Superior temporal gyrus (tissue), 1 donor: Measurements from ENCODE around the gene CACNA2D3.

ENCODE experiments used
- DNase-seq: peaks from one replicate; pipeline ENCODE4 v3.0.0-alpha.2; 2016; ENCODE audit errors: extremely low spot score

CACNA2D3 gene

DNA sequence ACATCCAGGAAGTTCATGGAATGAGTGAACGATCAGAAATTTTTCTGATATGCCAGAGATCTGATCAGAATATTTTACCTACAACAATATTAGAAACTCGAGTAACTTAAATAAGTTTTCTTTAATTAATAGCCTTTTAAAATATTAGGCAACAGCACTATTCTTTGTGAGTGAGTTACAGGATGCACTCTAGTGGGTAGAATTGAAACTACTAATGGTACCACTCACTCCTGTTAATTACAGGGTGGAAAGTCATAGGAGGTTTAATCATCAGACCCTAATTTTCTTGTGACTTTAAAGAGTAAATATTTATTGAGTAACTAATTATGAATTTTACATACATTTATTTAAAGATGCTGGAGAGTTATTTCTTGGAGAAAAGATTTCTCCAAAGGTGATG lies 217.3 kb downstream of the CACNA2D3 start:
- no peak for DNase-seq

DNA sequence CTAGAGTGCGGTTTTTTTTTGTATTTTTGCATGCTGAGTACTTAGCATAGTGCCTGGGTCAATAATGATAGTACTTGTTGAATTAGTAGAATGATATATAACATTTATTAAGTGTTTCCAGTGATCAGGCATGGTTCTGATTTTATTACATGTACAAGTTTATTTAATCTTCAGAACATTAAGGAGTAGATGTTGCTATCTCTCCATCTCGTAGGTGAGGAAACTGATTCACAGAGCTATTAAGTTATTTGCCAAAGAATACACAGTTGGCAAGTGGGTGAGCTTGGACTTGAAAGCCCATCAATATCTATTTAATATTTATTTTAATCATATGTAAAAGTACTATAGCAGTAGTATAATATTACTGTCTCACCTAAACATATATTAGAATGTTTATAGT lies 219.5 kb downstream of the CACNA2D3 start:
- no peak for DNase-seq

DNA sequence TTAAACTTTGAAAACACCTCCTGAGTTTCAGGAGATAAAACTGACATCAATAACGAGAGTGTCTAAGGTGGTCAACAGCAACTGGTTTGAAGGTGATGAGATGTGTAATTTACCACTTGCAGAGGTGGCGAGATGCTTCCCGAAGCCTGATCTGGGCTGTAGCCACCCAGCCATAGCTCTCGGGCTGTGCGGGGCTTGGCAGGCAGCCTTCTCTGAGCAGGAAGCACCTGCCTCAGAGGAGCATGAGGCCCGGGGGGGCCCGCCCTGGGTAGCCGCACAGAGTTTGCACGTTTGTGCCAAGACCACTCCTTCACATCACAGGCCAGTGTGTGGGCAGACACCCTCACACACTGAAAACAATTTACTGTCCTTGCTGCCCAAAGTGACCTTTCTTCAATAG lies 220.3 kb downstream of the CACNA2D3 start:
- DNase-seq, result no peak

DNA sequence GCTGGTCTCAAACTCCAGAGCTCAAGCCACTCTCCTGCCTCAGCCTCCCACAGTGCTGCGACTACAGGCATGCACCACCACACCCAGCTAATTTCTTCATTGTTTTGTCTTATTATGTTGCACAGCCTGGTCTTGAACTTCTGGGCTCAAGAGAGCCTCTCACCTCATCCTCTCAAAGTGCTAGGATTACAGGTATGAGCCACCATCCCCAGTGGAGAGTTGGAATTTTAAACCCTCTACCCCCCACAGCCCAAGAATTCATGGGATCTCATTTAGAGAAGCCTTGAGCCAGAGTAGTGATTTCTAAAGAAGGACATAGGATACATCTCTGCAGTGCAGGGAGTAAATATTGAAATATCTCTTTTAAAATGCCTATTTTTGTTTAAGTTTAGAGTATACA lies 221.1 kb downstream of the CACNA2D3 start:
- DNase-seq, result no peak

DNA sequence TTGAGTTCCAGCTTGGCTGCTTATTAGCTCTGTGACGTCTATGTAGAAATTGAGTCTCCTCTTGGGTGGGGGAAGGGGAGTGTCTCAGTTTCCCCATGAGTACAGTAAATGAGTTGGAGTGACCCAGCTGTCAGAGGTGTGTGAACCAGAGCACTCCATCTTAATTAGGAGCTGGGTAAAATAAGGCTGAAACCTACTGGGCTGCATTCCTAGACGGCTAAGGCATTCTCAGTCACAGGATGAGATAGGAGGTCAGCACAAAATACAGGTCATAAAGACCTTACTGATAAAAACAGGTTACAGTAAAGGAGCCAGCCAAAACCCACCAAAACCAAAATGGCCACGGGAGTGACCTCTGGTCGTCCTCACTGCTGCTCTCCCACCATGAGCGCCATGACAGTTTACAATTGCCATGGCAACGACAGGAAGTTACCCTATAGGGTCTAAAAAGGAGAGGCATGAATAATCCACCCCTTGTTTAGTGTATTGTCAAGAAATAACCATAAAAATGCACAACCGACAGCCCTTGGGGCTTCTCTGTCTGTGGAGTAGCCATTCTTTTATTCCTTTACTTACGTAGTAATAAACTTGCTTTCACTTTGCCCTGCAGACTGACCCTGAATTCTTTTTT lies 222.4 kb downstream of the CACNA2D3 start:
- DNase-seq, result no peak

DNA sequence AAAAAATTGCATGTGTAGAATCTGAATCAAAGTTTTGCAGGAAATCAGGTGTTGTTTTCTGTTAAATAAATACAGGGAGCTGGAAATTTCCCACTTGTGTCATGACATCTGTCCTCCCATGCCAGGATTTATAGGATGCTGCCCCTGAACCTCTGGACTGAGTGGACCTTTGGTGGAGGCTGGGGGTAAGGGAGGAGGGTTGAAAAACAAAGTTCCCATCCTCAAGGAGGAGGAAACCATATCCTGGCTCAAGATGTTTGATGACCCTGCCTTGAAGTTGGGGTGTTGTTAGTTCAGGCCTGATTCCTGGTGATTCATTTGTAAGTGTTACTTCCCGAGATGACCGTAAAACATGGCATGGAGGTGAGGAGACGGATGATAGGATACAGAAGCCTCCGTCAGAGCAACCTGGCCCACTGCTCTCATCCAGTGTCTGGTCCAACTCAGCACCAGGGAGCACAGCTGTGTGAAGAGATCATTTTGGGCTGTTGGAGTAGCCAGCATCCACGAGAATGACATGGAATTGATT lies 223.6 kb downstream of the CACNA2D3 start:
- no peak for DNase-seq

DNA sequence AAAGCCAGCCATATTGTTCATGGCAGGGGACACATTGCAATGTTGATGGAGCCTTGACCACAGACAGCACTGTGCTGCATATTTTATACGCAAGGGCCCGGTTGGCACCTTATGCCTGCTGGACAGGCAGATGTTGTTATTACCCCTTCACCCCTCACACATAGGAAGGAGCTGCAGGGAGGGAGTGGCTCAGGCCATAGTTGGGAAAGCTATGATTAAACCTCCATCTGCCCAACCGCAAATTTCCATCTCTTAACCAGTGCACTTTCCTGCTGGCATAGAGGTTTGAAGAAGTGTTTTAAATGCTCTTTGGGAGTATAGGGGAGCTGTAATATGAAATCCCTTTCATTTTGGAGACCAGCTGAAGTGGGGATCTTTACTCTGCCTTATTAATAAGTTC lies 224.7 kb downstream of the CACNA2D3 start:
- DNase-seq, result no peak

DNA sequence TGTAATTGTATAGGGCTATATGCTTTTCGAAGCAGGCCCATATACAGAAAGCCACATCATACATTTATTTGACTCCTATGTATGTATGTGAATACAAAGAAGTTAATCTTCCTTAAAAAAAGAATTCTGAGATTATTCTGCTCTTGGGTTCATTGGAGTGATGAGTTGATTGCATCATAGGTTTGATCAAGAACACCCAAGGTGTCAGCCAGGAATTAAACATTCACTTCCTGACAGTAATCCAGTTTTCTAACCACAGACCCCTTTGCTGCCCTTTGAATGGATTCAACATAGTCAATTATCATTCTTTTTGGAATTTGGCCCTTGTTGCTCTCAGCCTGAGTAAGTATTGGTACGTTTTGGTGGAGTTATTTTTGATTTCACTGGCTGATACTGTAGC lies 225.6 kb downstream of the CACNA2D3 start:
- DNase-seq, result no peak

DNA sequence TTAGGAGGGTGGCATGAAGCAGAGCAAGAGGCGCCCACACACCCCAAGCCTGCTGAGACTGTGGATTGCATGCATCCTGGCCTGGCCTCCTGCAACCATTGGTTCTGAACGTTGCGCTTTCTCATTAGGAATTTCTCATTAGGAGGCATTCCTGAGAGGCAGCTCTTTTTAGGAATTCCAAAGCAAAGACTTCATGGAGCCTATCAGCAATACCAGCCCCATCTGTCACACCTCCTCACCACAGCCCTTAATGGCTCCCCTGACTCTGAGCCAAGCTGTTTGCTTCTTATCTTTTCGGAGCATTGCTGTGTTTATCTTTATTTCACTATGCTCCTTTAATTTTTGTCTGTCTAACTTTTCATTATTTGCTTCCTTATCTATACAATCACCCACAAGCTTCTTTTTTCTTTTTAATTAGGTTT lies 226.9 kb downstream of the CACNA2D3 start:
- DNase-seq, result no peak

DNA sequence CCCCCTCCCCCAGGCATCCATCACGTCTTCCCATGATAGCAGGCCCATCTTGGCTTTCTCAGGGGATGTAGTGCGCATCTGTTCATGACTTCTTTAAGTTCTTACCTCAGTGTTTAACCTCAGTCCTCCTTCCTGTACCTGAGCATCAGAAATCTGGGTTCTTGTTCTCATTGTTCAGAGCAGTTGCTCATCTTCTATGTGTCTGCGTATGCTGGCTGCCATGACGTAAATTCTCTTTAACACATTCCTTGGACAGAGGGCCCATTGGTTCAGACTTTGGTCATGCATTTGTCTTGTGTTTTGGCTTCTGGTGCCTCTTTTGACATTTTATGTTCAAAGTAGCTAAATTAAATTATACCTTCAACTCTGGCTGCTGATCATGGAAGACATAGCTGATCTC lies 227.3 kb downstream of the CACNA2D3 start:
- DNase-seq, result no peak

DNA sequence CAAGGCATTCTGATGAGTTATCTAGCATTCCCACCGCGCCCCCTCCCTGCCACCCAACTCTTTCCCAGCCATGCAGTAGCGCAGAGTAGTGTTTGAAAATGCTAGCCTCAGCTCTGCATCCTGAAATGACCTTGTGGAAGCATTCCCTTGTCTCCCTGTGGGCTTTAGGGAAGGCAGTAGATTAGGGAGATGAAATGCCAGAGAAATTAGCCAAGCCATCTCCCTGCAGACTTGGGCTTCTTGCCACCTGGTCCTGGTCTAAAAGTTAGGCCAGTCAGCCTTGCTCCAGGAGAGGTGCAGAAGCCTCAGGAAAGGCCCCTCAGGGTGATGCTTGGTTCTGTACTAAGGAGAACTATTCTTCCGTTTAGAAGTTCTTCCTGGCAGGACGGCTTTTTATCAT lies 231.2 kb downstream of the CACNA2D3 start:
- no peak for DNase-seq

DNA sequence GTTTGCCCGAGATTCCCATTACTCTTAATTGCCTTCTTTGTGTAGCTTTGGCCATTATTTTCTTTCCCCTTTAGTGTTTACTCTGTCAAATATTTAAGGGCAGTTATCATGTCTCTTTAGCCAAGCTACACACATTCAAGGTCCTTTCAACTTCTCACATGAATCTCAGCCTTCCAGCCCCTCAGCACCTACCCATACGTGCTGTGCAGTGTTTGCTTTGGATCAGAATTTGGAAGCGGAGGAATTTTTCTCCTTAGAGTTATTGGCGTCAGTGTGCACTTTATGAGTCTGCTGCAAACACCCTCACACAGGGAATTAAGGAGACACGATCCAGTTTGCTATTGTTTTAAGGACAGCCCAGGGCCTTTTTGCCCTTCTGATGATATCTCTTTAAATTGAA lies 231.6 kb downstream of the CACNA2D3 start:
- no peak for DNase-seq

DNA sequence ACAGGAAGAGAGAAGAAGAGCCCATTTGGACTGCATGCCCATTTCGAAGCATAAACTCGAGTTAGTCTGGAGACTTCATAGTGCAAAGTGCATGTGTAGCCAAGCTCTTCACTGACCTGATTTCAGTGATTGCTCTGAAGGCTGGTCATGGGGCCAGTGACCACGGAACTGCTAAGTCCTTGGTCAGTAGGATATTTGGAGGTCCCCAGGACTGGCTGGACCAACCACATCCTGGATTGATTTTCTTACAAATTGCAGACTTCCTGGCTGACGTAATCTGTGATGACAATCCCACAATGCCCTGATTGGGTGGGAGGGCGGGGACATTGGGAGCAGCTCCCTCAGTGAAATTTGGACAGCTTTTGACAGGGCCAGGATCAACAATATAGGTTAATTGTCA lies 233.4 kb downstream of the CACNA2D3 start:
- no peak for DNase-seq

DNA sequence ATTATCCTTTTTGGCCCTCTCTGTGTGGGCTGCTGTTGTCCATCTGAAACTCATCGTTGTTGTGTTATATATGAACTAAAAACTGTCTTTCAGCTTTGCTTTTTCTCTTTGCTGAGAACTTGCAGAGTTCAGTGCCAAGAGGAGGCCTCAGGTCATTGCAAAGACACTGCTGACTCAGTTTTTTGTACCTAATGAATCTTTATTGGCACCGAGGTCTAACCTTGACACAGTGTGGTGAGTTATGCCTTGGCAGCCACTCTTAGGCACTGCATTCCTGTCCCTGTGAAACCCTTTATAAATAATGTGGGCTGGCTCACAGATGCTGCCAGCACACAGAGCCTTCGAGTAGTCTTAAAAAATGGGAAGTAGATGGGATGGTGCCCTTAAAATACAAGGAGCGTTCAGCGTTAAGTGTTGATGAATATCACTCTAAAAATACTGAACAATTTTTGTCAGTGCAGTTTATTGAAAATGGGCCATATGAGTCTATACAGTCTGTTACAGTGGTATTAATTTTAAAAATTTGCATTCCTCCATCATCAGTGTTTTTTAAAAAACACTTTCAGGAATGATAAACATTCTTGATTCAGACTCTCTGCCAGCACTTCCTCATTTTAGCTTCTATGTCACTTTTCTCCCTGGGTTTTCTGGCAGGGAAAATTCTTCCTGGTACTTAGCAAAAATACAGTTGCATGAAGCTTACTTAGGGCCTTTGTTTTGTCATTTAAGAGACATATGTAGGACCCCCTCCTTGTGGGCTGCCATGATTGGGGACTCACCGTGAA lies 234.1 kb downstream of the CACNA2D3 start:
- peak; percentile 41 for DNase-seq

DNA sequence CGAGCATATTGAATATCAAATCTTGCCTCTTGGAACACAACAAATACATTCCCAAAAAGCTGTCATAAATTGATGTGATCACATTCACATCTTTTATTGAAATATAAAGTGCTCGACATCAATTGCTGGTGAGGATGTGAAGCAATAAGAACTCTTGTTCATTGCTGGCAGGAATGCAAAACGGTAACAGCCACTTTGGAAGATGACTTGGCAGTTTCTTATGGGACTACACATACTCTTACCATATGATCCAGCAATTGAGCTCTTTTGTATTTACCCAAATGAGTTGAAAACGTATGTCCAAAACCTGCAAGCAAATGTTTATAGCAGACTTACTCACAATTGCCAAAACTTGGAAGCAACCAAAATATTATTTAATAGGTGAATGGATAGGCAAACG lies 234.9 kb downstream of the CACNA2D3 start:
- DNase-seq, result no peak

DNA sequence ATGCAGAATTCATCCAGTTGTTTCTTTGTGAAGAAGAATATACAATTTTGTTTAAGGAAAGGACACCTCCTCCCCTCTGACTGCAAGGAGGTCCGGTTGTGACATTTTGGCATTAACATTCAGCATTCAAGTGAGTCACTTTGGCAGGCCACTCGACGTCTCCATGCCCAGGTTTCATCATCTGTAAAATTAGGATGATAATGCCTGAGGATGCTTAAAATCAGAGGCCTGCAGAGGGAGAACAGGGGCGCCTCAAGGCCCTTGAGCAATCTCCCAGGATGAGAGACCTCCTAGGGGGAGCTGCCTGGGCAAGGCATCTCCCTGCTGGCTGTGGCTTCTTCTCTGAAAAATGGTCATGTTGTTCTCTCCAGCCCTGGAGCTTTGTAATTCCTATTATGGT lies 236.0 kb downstream of the CACNA2D3 start:
- no peak for DNase-seq

DNA sequence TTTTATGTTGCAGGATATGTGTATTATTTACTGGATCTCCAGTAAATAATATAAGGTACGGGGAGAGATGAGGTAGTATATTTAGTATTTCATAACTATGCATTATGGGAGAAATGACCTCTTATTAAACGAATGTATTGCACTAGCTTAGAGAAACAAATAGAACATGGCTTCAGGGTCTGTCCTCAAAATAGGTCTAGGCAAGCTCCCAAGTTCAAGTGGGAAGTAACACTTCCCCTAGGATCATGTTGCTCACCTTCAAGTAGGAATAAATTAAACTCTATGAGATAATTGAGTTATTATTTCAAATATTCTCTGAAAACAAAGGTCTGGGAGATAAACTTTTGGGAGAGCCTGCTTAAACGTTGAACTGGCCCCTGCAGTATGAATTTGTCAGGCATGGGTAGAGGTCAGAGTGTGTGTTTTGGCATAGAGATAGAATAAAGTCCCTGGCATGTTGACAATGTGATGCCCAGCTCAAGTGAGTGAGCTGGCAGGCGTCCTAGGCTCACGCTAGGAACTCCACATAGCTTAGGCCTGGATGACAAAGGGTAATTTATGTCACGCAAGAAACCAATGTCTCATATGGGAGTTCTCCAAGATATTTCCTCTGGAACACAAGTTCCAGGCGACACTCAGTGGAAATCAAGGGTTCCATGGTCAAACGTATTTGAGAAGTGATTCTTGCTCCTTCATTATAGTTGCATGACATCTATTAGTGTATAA lies 236.8 kb downstream of the CACNA2D3 start:
- DNase-seq, result no peak

DNA sequence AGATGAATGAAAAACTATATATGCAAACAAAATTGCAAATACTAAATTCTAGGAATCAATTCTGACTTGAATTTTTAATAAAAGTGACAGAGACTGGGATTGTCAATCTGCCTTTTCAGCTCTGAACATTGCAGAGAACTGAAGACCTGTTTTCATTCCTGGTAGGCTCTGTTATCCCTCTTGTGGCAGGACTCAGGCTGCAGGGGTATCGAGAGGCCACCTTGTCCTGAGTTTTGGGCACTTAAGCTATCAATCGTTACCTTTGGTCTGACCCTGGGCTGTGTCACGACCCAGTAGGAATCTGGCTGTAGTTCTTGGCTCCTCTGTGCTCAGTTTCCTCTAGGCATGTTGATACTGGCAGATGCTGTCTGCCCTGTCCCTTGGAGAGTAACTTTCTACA lies 238.0 kb downstream of the CACNA2D3 start:
- DNase-seq, result no peak

DNA sequence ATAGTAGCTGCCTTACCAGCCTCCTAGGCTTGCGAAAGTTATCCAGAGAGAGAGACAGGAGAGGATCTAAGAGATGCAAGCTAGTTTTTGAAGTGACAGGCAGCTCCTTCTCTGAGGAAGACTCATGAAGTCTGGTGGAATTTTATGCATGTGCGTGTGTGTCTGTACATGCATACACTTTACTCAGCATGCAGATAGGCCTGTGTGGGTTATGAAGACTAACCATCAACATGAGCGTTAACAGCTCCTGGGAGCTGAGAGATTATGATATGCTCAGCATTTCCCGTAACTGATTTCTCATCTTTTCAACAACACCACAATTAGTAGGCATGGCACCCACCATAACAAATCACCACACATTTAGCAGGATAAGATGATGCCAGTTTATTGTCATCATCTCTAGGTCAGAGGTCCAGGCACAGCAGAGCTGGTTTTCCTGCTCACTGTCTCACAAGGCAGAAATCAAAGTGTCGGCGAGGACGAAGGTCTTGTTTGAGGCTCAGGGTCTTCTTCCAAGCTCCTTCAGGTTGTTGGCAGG lies 239.5 kb downstream of the CACNA2D3 start:
- DNase-seq, result no peak

DNA sequence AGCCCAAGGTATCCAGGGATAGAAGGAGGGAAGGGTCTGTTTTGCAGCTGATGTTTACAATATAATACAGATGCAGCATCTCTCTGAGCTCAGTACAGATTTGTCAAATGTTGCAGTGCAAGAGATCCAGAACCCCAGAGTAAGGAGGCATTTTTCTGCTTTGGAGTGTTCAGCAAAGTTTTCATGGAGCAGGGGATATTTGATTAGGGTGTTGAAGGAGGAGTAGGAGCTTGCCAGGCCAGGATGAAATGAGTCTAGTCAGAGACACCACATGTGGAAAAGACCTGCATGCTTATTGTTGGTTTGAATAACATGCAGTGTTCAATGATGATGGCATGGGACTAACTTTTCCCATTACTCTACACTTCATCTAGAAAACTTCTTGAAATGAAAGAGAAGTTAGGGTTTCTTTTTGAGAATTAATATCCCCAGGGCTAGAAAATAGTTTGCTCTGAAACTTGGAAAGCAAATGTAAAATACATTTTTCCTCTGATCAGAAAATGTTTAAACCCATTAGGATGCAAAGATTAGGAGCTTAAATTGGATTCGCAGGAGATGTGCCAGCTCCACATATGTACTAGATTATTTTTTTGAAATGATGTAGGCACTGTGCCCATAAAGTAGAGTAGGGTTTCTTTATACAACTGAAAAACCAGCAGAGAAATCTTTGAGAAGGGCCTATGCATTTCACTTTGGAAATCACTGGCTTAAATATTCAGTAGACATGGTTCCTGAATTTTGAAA lies 243.8 kb downstream of the CACNA2D3 start:
- no peak for DNase-seq

DNA sequence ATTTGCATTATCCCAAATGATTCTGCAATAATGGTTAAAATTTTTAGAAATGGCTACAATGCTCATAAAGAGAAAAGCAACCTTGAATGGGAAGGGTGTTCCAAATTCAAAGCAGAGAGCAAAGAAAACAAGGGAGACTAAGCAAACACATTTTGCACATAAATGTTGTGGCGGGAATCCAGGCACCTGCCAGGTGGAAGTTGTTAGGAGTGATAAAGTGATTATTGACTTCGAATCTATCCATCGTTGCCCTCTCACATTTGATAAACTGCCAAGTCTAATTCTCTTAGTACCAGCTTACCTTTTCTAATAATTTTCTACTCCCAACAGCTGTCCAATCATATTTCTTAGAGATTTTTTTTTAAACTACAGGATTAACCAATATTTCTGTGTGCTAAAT lies 244.5 kb downstream of the CACNA2D3 start:
- DNase-seq, result no peak

DNA sequence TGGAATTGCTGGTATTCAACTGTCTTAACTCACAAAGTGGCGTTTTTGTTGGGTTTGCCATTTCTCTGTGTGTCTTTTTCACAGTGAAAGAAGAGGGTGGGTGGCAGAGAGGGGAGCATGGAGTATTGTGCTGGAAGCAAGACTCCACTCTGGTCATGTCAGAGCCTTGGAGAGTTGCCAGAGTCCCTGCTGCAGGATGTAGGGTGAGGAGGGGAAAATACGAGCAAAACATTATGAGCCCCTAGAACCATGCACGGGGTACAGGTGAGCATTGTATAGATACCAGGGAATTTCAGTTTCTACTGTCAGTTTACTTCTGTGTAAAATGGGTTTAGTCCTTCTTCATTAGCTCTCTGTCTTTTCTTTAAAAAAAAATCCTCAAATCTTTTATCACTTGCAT lies 249.9 kb downstream of the CACNA2D3 start:
- DNase-seq, result no peak
